Liver (tissue), 9 donors: ENCODE measurements around the gene PXDN. TPM values are rescaled to one million over a fixed set of nuclear protein-coding genes. Genes with fewer than 3 reads are reported as not detected.
A peak's percentile ranks its signal among the peaks of the same experiment; 100 is the strongest.

Source experiments
- DNase-seq: peaks from one replicate; pipeline ENCODE4 v3.0.0-alpha.2; 2017; ENCODE audit warnings: low spot score
- H3K27ac ChIP-seq, 2 donors: one replicate each; pipeline ENCODE4 v1.7.0; 2013; ENCODE audit warnings: inconsistent platforms in 2 of 2, low read length in 2 of 2, control low read depth in 1 of 2, low read depth in 1 of 2, mild to moderate bottlenecking in 1 of 2
- H3K27me3 ChIP-seq, 4 donors: one replicate each; pipeline versions ENCODE4 v1.6.1 to v1.7.0; 2013; ENCODE audit warnings: low read length in 3 of 4, inconsistent platforms in 1 of 4, mild to moderate bottlenecking in 1 of 4, moderate library complexity in 1 of 4; ENCODE audit not compliant: control insufficient read depth in 4 of 4, insufficient read depth in 4 of 4
- H3K36me3 ChIP-seq, 4 donors: one replicate each; pipeline versions ENCODE4 v1.6.1 to v1.7.0; 2013; ENCODE audit warnings: low read length in 3 of 4, mild to moderate bottlenecking in 3 of 4, low read depth in 1 of 4, moderate library complexity in 1 of 4; ENCODE audit not compliant: control insufficient read depth in 4 of 4, insufficient read depth in 3 of 4
- H3K4me1 ChIP-seq, 4 donors: one replicate each; pipeline versions ENCODE4 v1.6.1 to v1.7.0; 2013; ENCODE audit warnings: low read length in 3 of 4, mild to moderate bottlenecking in 3 of 4, moderate library complexity in 1 of 4; ENCODE audit not compliant: control insufficient read depth in 4 of 4, insufficient read depth in 4 of 4
- H3K4me3 ChIP-seq, 3 donors: one replicate each; pipeline versions ENCODE4 v1.6.1 to v1.7.0; 2013; ENCODE audit warnings: low read length in 3 of 3, control low read depth in 1 of 3, low read depth in 1 of 3, mild to moderate bottlenecking in 1 of 3
- H3K9ac ChIP-seq, 2 donors: one replicate each; pipeline ENCODE4 v1.7.0; 2013; ENCODE audit warnings: low read length in 2 of 2, mild to moderate bottlenecking in 2 of 2, moderate library complexity in 2 of 2, control low read depth in 1 of 2, low read depth in 1 of 2
- H3K9me3 ChIP-seq, 4 donors: one replicate each; pipeline versions ENCODE4 v1.6.1 to v1.7.0; 2013; ENCODE audit warnings: low read length in 3 of 4; ENCODE audit not compliant: control insufficient read depth in 4 of 4
- EGR1 ChIP-seq, 2 donors: IDR thresholded peaks; 2 replicates each; pipeline ENCODE4 v1.6.1; 2016 to 2018; ENCODE audit warnings: antibody characterized with exemption in 2 of 2, low read depth in 2 of 2
- FOXA1 ChIP-seq: IDR thresholded peaks from 2 replicates; pipeline ENCODE4 v1.6.1; 2016; ENCODE audit warnings: antibody characterized with exemption
- FOXA2 ChIP-seq: IDR thresholded peaks from 2 replicates; pipeline ENCODE4 v1.6.1; 2016; ENCODE audit warnings: antibody characterized with exemption
- HNF4A ChIP-seq, 2 donors: conservative IDR thresholded peaks; 2 replicates each; pipeline ENCODE4 v1.6.1; 2016; ENCODE audit warnings: antibody characterized with exemption in 2 of 2, mild to moderate bottlenecking in 2 of 2
- HNF4G ChIP-seq: IDR thresholded peaks from 2 replicates; pipeline ENCODE4 v1.6.1; 2016; ENCODE audit warnings: antibody characterized with exemption
- JUND ChIP-seq, 2 donors: IDR thresholded peaks; 2 replicates each; pipeline ENCODE4 v1.6.1; 2016; ENCODE audit warnings: antibody characterized with exemption in 2 of 2
- NR2F2 ChIP-seq: IDR thresholded peaks from 2 replicates; pipeline ENCODE4 v1.6.1; 2016; ENCODE audit warnings: antibody characterized with exemption
- RAD21 ChIP-seq, 2 donors: IDR thresholded peaks; 2 replicates each; pipeline ENCODE4 v1.6.1; 2016; ENCODE audit warnings: antibody characterized with exemption in 2 of 2, mild to moderate bottlenecking in 2 of 2
- REST ChIP-seq: IDR thresholded peaks from 2 replicates; pipeline ENCODE4 v1.6.1; 2016; ENCODE audit warnings: antibody characterized with exemption, mild to moderate bottlenecking
- SP1 ChIP-seq: IDR thresholded peaks from 2 replicates; pipeline ENCODE4 v1.6.1; 2018; ENCODE audit warnings: antibody characterized with exemption, mild to moderate bottlenecking
- YY1 ChIP-seq: IDR thresholded peaks from 2 replicates; pipeline ENCODE4 v1.6.1; 2016; ENCODE audit warnings: antibody characterized with exemption, mild to moderate bottlenecking
- ZBTB33 ChIP-seq: IDR thresholded peaks from 2 replicates; pipeline ENCODE4 v1.6.1; 2016; ENCODE audit warnings: antibody characterized with exemption
- WGBS: extraction: QIAGEN DNeasy Blood & Tissue Kit; methylation state at CpG from one replicate; pipeline ENCODE4 v1.1.7; 2013; 5-methylcytosine and 5-hydroxymethylcytosine counted together
- polyA plus RNA-seq, 2 donors: library from polyadenylated mRNA; stranded (reverse) in 1 of 2; unstranded in 1 of 2; fragments of 200-250 nt in 1 of 2; fragments of >200 nt in 1 of 2; fragmentation: Nextera tagmentation in 1 of 2; extraction: Ambion mirVana in 1 of 2; gene quantifications; one replicate each; pipeline versions ENCODE4 v1.2.1 to v1.2.3, GENCODE V29; 2013 to 2015
- total RNA-seq, 2 donors: library from RNA; depleted of rRNA; stranded (reverse); fragments of >200 nt; gene quantifications; one replicate each; pipeline ENCODE4 v1.2.3, GENCODE V29; 2014
- TF ChIP-seq, protein P1 (sequence below): IDR thresholded peaks from 2 replicates; pipeline ENCODE4 v1.6.1; 2016; ENCODE audit warnings: antibody characterized with exemption
- TF ChIP-seq, protein P2 (sequence below): fragments of 150-350 bp; IDR thresholded peaks from 2 replicates; pipeline ENCODE4 v1.5.1; 2017; ENCODE audit warnings: improper control_type of control experiment, low read depth, low read length; ENCODE audit not compliant: missing input control
- TF ChIP-seq, protein P3 (sequence below): IDR thresholded peaks from 2 replicates; pipeline ENCODE4 v1.6.1; 2016; ENCODE audit warnings: antibody characterized with exemption
- donor health status: healthy.
- donor health status: healthy.
- donor health status: healthy.
- donor health status: healthy.
- donor health status: healthy.

Gene PXDN
- total and polyA plus RNA-seq, 4 donors = 4.2 to 21.5 (median 16.9) TPM

DNA sequence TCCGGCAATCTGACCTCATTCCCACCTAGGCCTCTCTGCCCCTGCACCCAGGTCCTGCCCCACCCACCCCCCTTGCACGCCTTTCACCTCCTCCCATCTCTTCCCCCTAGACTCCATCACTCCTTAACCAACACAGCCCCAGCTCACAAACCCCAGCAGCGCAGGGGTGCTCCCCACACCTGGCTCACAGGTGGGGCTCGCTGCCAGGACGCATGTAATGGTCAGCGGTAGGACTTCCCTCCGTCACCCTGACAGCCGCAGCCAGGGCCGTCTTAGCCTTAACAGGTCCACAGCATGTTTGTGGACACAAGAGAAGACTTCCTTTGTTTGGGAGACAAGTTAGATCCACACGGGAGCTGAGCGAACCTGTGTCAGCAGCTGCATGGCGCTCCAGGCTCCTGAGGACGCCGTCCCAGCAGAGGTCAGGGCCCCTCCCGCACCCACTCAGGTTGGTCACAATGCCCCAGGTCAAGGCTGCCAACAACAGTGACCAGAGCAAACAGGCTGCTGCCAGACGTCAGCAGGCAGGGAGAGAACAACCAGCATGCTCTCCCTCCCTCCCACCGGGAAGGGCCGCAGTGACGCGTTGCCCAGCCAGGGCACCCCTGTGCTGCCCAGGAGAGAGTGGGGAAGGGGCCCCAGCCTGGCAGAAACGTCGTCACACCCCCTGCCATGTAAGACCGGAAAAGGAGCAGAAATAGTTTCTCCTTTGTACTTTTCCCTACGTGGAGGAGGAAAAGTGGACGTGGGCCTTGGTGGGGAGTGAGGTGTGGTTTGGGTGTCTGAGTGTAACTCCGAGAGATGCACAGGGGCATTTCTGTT, 68.0 kb downstream of the PXDN start:
- Histone ChIP-seq H3K27me3 (peaks cover 0 to 2% (median 0%) of the 10 kb centered on the region in 4 donors), H3K9ac (no peak overlapping the region), H3K27ac (no peak overlapping the region), H3K36me3 (peaks cover 0 to 1% (median 0%) of the 10 kb centered on the region in 4 donors), H3K4me3 (no peak overlapping the region), H3K4me1 (no peaks in the 10 kb centered on the region), H3K9me3 (no peaks in the 10 kb centered on the region)
- 75% methylated on average over 26 of the region's 26 CpGs for WGBS
- TF ChIP-seq JUND (IDR thresholded peaks at IDR 0.05) = no peak
- TF ChIP-seq HNF4A (conservative IDR thresholded peaks at IDR 0.05) = no peak
- TF ChIP-seq, protein P1, sequence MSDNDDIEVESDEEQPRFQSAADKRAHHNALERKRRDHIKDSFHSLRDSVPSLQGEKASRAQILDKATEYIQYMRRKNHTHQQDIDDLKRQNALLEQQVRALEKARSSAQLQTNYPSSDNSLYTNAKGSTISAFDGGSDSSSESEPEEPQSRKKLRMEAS = no peak
- TF ChIP-seq HNF4G = no peak
- no peak for TF ChIP-seq ZBTB33
- TF ChIP-seq, protein P2, sequence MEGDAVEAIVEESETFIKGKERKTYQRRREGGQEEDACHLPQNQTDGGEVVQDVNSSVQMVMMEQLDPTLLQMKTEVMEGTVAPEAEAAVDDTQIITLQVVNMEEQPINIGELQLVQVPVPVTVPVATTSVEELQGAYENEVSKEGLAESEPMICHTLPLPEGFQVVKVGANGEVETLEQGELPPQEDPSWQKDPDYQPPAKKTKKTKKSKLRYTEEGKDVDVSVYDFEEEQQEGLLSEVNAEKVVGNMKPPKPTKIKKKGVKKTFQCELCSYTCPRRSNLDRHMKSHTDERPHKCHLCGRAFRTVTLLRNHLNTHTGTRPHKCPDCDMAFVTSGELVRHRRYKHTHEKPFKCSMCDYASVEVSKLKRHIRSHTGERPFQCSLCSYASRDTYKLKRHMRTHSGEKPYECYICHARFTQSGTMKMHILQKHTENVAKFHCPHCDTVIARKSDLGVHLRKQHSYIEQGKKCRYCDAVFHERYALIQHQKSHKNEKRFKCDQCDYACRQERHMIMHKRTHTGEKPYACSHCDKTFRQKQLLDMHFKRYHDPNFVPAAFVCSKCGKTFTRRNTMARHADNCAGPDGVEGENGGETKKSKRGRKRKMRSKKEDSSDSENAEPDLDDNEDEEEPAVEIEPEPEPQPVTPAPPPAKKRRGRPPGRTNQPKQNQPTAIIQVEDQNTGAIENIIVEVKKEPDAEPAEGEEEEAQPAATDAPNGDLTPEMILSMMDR = no peak
- no peak for TF ChIP-seq EGR1 (IDR thresholded peaks at IDR 0.05; ENCODE audit: low read depth in 2 of 2)
- no peak for TF ChIP-seq SP1
- TF ChIP-seq REST = no peak
- no peak for TF ChIP-seq RAD21 (IDR thresholded peaks at IDR 0.05)
- no peak for TF ChIP-seq FOXA2
- no peak for TF ChIP-seq FOXA1
- TF ChIP-seq, protein P3, sequence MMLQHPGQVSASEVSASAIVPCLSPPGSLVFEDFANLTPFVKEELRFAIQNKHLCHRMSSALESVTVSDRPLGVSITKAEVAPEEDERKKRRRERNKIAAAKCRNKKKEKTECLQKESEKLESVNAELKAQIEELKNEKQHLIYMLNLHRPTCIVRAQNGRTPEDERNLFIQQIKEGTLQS = no peak
- TF ChIP-seq NR2F2 = no peak
- TF ChIP-seq YY1 = no peak
- DNase-seq = peak; percentile 24
